Stimulated activated CD8-positive, alpha-beta memory T cell treated with anti-CD3 and anti-CD28 coated beads, Interleukin-2, amount 100 ng/mL, for 48 hours (primary cell): Measurements from ENCODE around the gene EBF4.
"Not testable (repeated sequence)": the region's sequence is repeated elsewhere in the genome, so short reads cannot be mapped to it uniquely, and the experiment has no call there.

Experiments
- DNase-seq, 2 donors: peaks; one replicate each; pipeline ENCODE4 v3.0.0-alpha.2; 2020; ENCODE audit warnings: low read depth in 2 of 2

EBF4 gene

GRCh38 chr20:2796011-2796660 is 103.6 kb downstream of the EBF4 start:
- DNase-seq, result no peak

- DNase-seq, result no peak
These were observed 104.8 kb downstream of the EBF4 start for GRCh38 chr20:2797136-2797983.

GRCh38 chr20:2798095-2798805 is 105.7 kb downstream of the EBF4 start:
- no peak for DNase-seq

GRCh38 chr20:2798814-2799213 is 106.2 kb downstream of the EBF4 start:
- DNase-seq, result no peak

- no peak for DNase-seq
These were observed 106.7 kb downstream of the EBF4 start for GRCh38 chr20:2799271-2799670.

- no peak for DNase-seq
These were observed 107.3 kb downstream of the EBF4 start for GRCh38 chr20:2799688-2800520.

GRCh38 chr20:2800521-2801285 is 108.1 kb downstream of the EBF4 start, which contains the start of gene CPXM1:
Gene CPXM1, minus strand, starts transcription at chr20:2800627. Its CDS starts 55 bp downstream, at chr20:2800572.
- DNase-seq, result no peak

- DNase-seq, result no peak
These were observed 108.7 kb downstream of the EBF4 start for GRCh38 chr20:2801286-2801728.

- DNase-seq, result no peak
These were observed 111.7 kb downstream of the EBF4 start for GRCh38 chr20:2804041-2804828.

- DNase-seq, result no peak
These were observed 112.5 kb downstream of the EBF4 start for GRCh38 chr20:2804852-2805688.

GRCh38 chr20:2805689-2806350 is 113.2 kb downstream of the EBF4 start:
- no peak for DNase-seq

GRCh38 chr20:2806351-2806701 is 113.7 kb downstream of the EBF4 start:
- DNase-seq, result no peak

- DNase-seq, result no peak
These were observed 114.4 kb downstream of the EBF4 start for GRCh38 chr20:2807019-2807418.

GRCh38 chr20:2807929-2808328 is 115.3 kb downstream of the EBF4 start:
- DNase-seq, result not testable (repeated sequence)

- DNase-seq, result no peak
These were observed 117.1 kb downstream of the EBF4 start for GRCh38 chr20:2809690-2810089.
